GM18517 (cell line): ENCODE data around the gene SEMA4G.

Experiments
- ATAC-seq: cut with Tn5 transposase; IDR thresholded peaks from one replicate; pipeline ENCODE4 v1.9.1; 2021; ENCODE audit warnings: mild to moderate bottlenecking, moderate library complexity; ENCODE audit not compliant: unreplicated experiment

The SEMA4G gene

GRCh38 chr10:100986952-100987684, 17.8 kb downstream of the SEMA4G start, which contains the start of the genes MRPL43 and TWNK:
Gene MRPL43, minus strand, starts transcription at chr10:100987497. Its CDS starts 54 bp downstream, at chr10:100987443.
Gene TWNK, plus strand, starts transcription at chr10:100987543. Its CDS starts 668 bp downstream, at chr10:100988211.
- ATAC-seq, result peak; percentile 69

DNA sequence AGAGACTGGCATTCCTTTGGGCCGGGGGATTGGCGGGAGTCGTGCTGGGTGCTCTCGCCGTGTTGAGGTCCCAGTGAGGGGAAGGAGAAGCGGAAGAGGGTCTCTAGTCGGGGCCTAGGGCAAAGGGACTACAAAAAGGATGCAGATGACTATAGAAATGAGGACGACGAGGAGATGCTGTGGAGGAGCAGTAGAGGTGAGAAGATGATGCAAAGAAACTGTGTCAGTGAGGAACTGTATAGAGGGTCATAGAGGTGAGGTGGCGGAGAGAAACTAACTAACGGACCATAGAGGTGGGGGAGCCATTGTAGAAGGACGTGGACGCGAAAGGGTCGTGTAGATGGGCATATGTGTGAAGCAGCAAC, 18.4 kb downstream of the SEMA4G start:
- no peak for ATAC-seq

GRCh38 chr10:100988166-100988565, 18.9 kb downstream of the SEMA4G start:
- ATAC-seq, result no peak

DNA sequence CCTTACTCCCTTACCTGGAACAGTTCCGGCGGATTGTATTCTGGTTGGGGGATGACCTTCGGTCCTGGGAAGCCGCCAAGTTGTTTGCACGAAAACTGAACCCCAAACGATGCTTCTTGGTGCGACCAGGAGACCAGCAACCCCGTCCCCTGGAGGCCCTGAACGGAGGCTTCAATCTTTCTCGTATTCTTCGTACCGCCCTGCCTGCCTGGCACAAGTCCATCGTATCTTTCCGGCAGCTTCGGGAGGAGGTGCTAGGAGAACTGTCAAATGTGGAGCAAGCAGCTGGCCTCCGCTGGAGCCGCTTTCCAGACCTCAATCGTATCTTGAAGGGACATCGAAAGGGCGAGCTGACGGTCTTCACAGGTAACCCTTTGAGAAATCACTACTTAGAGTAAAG, 19.8 kb downstream of the SEMA4G start:
- ATAC-seq, result no peak

- no peak for ATAC-seq
These were observed 24.8 kb downstream of the SEMA4G start for GRCh38 chr10:100993986-100994708.

DNA sequence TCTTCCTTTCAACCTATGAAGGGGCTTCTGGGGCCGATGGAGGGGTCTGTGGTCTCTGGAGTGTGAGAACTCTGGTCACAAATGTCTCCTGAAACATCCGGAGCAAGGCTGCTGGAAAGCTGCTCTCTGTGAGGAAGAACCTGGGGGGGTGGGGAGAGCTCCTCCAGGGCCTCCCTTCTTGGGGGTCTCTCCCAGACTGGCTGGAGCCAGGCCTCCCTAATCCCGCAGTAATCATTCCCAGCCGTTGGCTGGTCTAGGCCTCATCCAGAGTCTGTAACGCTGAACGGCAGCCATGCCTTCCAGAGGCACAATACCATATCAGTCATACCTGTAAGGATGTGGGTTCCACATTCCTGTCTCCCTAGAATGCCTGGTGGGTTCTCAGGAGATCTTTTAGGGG, 25.9 kb downstream of the SEMA4G start:
- ATAC-seq, result no peak

GRCh38 chr10:100996678-100997359, 27.5 kb downstream of the SEMA4G start:
- ATAC-seq, result no peak

- ATAC-seq, result no peak
These were observed 28.3 kb downstream of the SEMA4G start for GRCh38 chr10:100997360-100998182.

DNA sequence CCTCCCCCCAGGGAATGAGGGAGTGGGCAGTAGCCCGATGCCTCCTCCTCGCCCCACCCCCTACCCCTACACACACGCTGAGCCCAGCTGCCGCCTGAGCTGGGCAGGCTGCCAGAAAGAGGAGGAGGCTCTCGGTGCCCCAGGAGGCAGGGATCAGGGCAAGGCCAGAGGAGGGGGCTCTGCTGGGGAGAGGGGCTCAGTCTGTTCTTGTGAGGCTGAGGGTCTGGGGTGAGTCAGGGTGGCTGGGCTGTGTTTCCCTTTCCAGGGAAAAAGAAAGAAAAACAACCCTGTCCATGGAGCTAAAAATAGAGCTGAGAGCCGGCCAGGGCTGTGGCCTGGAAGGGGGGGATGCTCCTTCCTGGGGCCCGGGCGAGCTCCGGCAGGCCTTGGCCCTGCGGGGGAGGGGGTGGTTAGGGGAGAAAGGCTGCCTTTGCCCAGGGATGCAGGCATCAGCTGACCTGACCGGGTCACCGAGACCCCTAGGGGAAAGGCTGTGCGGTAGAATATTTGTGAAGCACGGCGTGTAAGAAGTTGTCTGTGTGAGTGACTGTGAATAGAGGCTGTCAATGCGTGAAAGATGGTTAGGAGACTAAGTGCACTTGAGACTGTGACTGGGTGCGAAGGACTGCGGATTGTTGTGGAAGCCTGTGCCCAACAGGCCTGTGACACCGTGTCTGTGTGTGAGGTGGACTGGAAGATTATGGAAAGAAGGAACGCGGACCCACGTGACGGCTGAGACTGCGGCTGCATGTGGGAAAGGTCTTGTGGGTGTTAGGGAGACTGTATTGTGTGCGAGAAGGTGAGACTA, 29.1 kb downstream of the SEMA4G start:
- peak; percentile 21 for ATAC-seq

DNA sequence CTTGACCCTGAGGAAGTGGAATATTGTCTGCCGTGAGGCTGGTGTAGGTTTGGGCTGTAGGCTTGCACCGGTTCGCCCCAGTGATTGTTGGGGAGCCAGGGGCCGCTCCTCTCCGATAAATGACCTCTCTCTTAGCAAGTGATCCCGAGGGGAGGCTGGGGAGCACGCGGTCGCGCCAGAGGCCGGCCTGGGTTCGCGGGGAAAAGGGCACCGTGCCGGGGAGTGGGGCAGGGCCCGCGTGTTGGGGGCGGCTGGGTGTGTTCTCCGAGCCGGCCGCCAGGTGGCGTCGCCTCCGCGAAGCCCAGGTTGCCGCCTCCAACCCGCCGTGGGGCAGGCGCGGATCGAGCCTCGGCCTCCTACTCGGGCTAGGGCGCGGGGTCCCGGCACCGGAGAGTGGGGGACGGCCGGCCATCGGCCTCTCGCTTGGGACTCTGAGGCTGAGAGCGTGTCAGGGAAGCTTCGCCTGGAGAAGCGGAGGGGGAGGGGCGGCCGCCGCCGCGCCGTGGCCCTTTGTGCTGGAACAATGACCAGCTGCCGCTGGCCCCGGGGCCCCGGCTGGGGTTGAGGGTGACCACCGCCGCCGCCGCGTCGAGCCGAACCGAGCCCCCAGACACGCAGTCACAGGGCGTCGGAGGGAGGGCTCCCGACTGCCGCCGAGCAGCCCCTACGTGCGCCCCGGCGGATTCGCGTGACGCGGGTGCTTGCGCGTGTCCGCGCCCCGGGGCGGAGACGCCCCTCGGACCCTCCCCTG, 29.9 kb downstream of the SEMA4G start:
- peak; percentile 41 for ATAC-seq

DNA sequence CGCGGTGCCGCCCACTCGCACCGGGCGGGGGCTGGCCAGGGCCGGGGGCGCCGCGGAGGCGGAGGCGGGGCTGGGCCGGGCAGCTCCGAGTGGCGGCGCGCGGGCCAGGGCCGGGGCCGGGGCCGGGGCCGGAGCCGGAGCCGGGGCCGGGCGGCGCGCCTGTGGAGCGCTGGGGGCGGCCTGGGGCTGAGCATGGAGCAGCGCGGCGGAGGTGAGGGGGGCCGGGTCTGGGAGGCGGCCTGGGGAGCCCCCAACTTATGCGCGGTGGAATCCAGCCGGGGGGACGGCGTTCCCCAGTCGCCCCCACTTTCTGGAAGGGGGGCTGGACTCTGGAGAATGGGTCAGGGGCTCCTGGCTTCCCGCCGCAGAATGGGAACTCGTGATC, 30.4 kb downstream of the SEMA4G start, which contains the start of gene LZTS2:
Gene LZTS2 (plus strand): TSS at position 67 of the 385 bp plus-strand sequence. CDS start 2,731 bp downstream, outside the sequence.
- ATAC-seq, result no peak

- no peak for ATAC-seq
These were observed 31.0 kb downstream of the SEMA4G start for GRCh38 chr10:101000127-101000914.

DNA sequence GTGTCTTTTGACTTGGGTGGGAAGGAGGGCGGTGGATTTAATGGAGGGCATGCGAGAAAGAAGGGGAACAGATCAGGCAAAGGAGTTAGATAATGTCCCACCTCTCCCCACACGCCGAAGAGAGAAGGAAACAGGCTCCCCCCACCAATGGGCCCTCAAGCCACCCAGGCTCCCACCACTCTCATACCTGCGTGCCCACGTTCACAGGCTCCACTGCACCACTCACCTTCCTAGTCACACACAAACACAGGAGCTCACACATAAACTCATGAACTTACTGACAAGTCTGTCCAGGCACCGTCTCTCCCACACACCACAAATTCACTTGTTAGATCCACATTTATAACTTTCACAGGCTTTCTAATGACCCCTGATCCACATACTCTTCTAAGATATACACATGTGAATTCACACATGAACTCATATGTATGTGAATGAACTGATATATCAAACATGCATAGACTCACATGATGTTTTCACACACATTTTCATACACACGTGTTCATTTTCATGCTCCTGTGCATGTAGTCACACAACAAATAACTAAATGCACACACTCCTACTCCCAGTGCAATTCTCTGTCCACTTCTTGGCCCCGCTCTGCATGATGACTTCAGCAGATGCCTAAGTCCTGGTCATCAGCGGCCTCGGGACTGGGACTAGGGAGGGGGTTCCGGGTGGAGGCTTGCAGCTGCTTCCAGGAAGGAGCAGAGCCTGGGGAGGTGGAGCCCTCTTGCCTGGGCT, 31.8 kb downstream of the SEMA4G start:
- no peak for ATAC-seq

DNA sequence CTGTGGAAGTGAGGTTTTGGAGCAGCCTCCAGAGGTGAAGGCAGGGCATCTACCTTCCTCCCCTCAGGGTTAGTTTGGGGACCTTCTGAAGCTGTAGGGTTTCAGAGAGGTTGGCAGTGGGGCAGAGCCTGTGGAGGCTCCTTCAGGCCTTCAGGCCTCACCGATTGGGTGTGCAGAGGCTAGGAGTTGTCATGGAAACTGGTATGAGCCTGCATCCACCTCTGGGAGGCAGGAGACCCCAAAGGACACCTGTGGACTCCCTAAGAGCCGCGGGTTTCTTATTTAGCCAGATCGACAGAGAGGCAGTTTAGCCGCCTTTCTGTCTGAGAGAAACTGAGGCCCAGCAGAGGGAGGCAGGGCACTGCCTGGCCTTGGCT, 32.3 kb downstream of the SEMA4G start:
- no peak for ATAC-seq

GRCh38 chr10:101002456-101002855, 33.2 kb downstream of the SEMA4G start:
- ATAC-seq, result no peak

GRCh38 chr10:101003639-101004206, 34.4 kb downstream of the SEMA4G start:
- no peak for ATAC-seq

DNA sequence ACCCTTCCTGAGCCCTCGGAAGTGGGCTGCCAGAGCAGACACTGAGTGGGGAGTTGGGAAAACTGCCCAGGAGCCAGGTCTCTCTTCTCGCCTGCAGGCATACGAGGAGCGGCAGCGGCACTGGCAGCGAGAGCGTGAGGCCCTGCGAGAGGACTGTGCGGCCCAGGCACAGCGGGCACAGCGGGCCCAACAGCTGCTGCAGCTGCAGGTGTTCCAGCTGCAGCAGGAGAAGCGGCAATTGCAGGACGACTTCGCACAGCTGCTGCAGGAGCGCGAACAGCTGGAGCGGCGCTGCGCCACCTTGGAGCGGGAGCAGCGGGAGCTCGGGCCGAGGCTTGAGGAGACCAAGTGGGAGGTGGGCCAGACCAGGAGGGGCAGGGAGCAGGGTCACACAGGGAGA, 36.1 kb downstream of the SEMA4G start:
- no peak for ATAC-seq
